DMS114 treated with DMSO at 0.1 percent for 48 hours (cell line): Measurements from ENCODE around the gene APH1B.

Experiments
- DNase-seq: peaks from one replicate; lab custom pipeline; 2025; ENCODE audit not compliant: unreplicated experiment; lab: John Stamatoyannopoulos, UW

Gene APH1B

GRCh38 chr15:63251701-63252100 lies 25.7 kb upstream of the APH1B start:
- no peak for DNase-seq

DNA sequence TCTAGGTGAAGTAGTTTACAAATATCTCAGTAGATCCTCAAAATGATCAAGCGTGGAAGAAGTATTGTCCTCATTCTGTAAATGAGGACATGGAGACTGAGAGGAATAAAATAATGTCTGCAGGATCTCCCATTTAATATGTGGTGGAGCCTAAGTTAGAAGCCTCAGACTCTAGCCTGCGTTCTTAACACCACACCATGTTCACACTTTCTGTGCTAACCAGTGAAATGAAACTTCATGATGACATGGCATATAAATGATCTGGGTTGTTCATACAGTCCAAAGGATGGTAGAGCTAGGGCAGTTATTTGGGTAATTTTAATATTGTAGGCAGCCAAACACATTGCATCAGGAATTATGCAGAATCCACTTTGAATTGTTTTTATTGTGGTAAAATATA lies 25.1 kb upstream of the APH1B start:
- DNase-seq = no peak

DNA sequence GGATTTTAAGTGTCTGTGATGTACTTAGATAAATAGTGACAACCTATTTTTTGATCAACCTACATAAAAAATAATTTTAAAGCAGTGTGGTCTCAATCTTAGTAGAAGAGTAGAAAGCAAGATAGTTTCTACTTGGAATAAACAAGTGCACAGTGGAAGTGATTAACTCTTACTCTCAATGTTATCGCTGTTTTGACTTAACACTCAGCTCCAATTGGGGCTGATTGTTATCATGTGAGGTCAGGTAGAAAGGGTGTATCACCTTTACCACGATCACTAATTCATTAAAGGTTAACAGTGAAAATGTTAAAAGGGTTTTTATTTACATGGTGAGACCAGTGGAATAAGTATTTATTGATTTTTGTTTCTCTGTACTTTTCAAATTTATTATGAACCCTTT lies 22.4 kb upstream of the APH1B start:
- no peak for DNase-seq

DNA sequence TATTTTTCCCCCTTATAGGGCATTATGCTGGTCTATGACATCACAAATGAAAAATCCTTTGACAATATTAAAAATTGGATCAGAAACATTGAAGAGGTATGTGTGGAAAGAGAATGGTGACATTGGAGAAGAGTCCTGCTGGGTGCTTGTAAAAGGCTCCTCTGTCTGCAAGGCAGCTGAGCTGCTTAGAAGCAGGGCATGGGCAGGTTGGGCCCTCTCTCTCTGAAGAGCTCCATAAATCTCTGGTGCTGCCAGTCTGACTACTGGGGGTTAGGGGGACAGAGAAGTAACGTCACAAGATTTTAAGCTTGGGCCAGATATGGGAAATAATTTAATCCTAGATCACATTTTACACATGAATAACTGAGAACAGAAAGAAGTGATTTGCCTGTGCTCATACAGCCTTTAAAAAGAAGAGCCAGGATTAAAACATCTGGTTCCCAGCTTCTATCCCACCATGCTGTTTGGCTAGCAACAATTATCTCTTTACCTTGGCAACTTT lies 21.9 kb upstream of the APH1B start:
- DNase-seq = no peak

GRCh38 chr15:63256433-63257274 lies 20.8 kb upstream of the APH1B start:
- no peak for DNase-seq

DNA sequence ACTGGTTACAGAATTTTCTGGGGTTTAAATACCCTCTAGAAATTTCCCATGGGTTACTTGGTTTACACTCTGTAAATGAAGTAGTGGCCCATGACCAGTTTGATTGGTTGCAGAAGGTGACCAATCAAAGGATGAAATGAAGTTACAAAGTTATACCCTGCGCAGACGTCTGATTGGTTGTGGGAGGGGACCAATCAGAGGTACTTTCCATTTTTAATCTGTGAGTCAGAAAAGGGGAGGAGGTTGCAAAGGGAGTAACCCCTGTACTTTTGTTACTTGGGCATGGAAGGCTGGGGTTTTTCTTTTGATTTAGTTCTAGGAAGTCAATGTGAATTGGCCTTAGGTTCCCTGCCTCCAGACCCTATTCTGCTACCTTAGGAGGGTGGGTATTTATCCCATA lies 18.7 kb upstream of the APH1B start:
- no peak for DNase-seq

GRCh38 chr15:63260791-63261190 lies 16.6 kb upstream of the APH1B start:
- DNase-seq = no peak

DNA sequence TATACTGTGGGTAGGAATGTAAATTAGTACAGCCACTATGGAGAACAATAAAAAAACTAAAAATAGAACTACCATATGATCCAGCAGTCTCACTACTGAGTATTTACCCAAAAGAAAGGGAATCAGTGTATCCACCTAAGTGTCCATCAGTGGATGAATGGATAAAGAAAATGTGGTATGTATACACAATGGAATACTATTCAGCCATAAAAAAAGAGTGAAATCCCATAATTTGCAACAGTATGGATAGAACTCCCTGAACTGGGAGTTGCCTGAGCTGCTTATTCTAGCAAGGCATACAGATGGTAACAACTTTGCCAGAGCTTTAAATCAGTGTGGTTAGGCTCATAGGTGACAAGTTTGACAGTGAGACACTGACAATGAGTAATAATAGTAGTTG lies 16.1 kb upstream of the APH1B start:
- no peak for DNase-seq

- no peak for DNase-seq
These were observed 13.9 kb upstream of the APH1B start for GRCh38 chr15:63263519-63263918.

- no peak for DNase-seq
These were observed 12.6 kb upstream of the APH1B start for GRCh38 chr15:63264688-63265293.

DNA sequence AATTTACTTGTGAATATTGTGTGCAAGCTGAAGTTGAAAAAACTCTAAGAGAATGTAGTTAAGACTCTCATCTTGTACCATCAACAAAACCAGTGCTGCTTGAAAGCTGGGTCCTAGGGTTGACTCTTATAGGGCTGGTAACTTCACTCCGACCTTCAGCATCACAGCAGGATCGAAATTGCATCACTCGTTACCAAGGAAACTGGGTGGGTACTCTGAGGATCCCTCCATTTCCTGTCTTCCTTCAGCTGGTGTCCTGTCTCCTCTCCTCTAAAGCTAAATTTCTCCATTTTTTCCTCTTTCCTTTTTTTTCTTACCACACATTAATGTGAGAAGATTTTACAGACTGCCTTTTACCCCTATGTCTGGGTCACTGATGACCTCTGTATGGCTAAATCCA lies 3.0 kb upstream of the APH1B start:
- DNase-seq = no peak

DNA sequence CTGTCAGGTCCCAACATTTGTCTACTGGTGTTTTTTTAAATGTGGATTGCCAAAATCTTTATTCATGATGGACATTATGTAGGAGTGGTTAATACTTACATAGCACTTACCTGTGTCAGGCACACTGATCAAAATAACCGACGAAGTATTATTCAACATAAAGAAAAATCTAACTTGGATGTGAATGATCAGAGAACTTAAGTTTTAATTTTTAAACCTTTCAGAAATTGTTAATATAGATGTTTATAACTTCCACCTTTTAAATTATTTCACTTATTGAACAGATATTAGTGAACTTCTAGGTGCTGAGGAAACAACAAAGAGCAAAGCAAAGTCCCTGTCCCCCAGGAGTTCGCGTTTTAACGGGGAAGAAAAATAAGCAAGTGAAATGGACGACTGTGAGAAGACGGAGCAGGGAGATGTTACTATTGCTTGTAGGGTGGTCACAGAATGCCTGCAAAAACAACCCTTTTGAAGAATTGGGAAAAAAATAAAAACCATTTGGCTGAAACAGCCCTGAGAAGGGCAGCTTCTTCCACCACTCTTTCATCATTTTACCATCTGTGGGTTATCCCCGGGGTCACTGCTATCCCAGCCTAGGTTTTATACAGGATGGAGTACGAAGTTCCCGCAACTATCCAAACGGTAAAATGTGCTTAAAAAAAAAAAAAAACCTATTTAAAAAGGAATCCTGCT lies 915 bp upstream of the APH1B start:
- DNase-seq = peak; percentile 35

DNA sequence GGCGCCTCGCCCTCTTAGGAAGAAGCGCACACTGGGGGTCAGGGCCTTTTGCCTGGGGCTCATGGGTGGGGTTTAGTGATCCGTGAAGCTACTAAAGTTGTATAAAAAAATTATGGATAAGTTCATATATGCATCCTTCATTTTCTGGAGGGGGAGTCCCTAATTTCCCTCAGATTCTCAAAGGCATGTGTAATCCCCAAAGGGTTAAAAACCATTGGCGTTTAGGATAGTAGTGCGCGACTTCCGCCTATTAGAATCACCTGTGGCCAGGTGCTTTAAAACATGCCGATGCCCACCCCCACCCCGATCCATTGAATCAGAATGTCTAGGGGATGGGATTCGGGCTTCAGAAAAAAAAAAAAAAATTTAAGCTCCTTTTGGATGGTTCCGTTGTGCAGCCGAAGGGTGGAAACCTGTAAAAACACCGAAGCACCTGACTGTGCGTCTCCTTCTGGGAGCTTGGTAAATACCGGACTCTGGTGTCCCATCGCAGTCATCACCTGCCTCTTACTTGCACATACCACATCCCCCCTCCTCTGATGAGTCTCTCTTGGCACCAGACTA lies 570 bp downstream of the APH1B start:
- no peak for DNase-seq

- no peak for DNase-seq
These were observed 5.7 kb downstream of the APH1B start for GRCh38 chr15:63283126-63283525.

DNA sequence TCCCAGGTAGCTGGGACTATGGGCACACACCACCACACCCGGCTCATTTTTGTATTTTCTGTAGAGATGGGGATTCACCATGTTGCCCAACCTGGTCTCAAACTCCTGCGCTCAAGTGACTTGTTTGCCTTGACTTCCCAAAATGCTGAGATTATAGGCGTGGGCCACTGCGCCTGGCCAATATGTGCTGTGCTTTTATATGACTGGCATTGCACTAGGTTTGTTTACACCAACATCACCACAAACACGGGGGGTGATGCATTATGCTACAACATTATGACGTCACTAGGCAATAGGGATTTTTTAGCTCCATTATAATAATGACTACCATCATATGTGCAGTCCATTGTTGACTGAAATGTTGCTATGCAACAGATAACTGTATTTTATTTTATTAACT lies 6.9 kb downstream of the APH1B start:
- no peak for DNase-seq

DNA sequence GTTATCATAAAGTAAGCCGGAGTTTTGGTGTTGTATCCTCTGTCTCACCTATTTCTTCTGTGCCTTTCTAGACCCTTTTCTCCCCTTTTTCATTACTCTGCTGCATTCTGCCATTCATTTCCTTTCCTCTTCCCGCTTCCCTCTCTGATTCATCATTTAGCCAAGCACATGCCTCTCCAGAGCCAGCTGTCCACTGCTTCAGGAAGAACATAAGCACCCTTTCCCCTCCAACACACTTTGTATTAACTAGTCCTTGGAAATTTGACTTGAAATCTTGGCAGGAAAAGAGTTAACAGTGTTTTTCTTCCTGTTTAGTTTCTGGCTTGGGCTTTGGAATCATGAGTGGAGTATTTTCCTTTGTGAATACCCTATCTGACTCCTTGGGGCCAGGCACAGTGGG lies 9.7 kb downstream of the APH1B start:
- no peak for DNase-seq

DNA sequence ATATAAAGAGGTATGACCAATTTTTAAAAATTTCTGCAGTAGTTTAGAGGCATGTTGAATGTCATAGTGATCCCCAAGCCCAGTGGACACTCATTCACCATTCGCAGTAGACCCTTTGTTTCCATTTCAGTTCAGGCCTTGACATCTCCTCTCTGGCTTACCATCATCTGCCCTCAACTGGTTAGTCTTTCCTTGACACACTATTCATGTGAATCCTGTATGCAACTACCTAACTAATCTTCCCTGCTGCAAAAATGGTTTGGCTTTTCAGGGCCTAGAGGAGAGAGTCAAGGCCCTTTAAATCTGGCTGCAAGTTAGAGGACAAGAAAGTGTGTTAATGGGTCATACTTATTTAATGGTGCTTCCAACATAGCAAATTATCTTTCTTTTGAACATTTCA lies 10.9 kb downstream of the APH1B start:
- DNase-seq = no peak

GRCh38 chr15:63288778-63289378 lies 11.5 kb downstream of the APH1B start:
- peak; percentile 77 for DNase-seq

- DNase-seq = no peak
These were observed 14.1 kb downstream of the APH1B start for GRCh38 chr15:63291507-63291906.

DNA sequence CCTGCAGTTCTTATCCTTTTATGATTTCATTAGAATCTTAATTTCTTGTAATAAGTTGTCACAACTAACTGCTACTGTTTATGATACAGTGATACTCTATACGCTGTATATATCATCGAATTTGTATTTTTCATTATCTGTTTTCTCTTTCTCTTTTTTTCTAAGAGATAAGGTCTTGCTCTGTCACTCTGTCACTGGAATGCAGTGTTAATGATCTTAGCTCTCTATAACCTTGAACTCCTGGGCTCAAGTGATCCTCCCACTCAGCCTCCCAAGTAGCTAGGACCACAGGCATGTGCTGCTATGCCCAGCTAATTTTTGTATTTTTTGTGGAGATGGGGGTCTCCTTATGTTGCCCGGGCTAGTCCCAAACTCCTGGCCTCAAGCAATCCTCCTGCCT lies 14.8 kb downstream of the APH1B start:
- DNase-seq = no peak

- no peak for DNase-seq
These were observed 15.4 kb downstream of the APH1B start for GRCh38 chr15:63292771-63293170.
